Activated CD4-positive, alpha-beta memory T cell treated with anti-CD3 and anti-CD28 coated beads for 36 hours (primary cell): ENCODE measurements around the gene RAB40B. TPM values are rescaled to one million over a fixed set of nuclear protein-coding genes. Genes with fewer than 3 reads are reported as not detected.

Source experiments
- CTCF ChIA-PET: fragments of 350-600 bp; sonication (Branson Sonifier 250); formaldehyde crosslinking; loops from one replicate; lab custom pipeline; 2021; ENCODE audit warnings: antibody characterized with exemption, inconsistent platforms; lab: Charles Lee
- POLR2A ChIA-PET: fragments of 350-600 bp; sonication (Branson Sonifier 250); formaldehyde crosslinking; loops from one replicate; lab custom pipeline; 2021; ENCODE audit warnings: antibody characterized with exemption; lab: Charles Lee
- DNase-seq: peaks from one replicate; pipeline ENCODE4 v3.0.0-alpha.2; 2020
- H3K27ac Mint-ChIP-seq: one replicate; pipeline ENCODE4 v1.8.0; 2021; ENCODE audit warnings: mixed read lengths
- H3K27me3 Mint-ChIP-seq: one replicate; pipeline ENCODE4 v1.8.0; 2021; ENCODE audit warnings: mixed read lengths
- H3K36me3 Mint-ChIP-seq: one replicate; pipeline ENCODE4 v1.8.0; 2021; ENCODE audit warnings: mixed read lengths
- H3K4me1 Mint-ChIP-seq: one replicate; pipeline ENCODE4 v1.8.0; 2021; ENCODE audit warnings: low read depth, mixed read lengths
- H3K4me3 Mint-ChIP-seq: one replicate; pipeline ENCODE4 v1.8.0; 2021; ENCODE audit warnings: mild to moderate bottlenecking, mixed read lengths
- H3K9me3 Mint-ChIP-seq: one replicate; pipeline ENCODE4 v1.8.0; 2021; ENCODE audit warnings: mixed read lengths
- intact Hi-C: fragments of 100-400 bp; cut with micrococcal nuclease; formaldehyde crosslinking; loops from one replicate; pipeline ENCODE4 v1.15.1; 2023
- total RNA-seq, 2 experiments: library from RNA; stranded (reverse); gene quantifications; one replicate each; pipeline ENCODE4 v1.2.3, GENCODE V29; 2021

RAB40B gene
- total RNA-seq, 2 experiments from 2014 or later, result 1.4 to 1.9 TPM

DNA sequence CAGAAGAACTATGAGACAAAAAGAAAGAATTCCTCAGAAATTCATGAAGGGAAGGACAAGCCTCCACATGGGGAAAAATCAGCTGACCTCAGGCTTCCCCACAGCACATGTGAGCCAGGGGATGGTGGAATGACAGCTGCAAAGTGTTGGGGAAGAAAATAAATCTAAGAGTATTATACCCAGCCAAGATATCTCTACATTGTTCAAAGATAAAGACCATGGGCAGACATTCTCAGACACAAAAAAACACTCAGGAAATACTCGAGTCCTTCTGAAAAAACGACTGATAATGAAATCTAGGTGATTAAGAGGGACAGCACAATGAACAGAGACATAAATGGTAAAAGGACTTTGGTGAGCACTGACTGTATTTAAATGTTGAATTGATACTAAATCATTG is 3.9 kb downstream of the RAB40B start:
- Mint-ChIP-seq H3K36me3 (peaks cover 9% of the 10 kb centered on the region), H3K27ac (no peak overlapping the region), H3K9me3 (peaks cover 14% of the 10 kb centered on the region), H3K4me3 (no peak overlapping the region), H3K4me1 (peaks cover 12% of the 10 kb centered on the region), H3K27me3 (no peaks in the 10 kb centered on the region)
- POLR2A ChIA-PET, result no interaction called here
- intact Hi-C loops, result loop anchor here (5.0 kb wide), 1 partner anchor 47 kb away; the partner anchor contains the start of gene WDR45B
- no peak for DNase-seq
- CTCF ChIA-PET, result no interaction called here

- Mint-ChIP-seq H3K4me3 (no peak overlapping the region), H3K27ac (no peak overlapping the region), H3K4me1 (peaks cover 10% of the 10 kb centered on the region), H3K27me3 (no peaks in the 10 kb centered on the region), H3K36me3 (peaks cover 9% of the 10 kb centered on the region), H3K9me3 (peaks cover 14% of the 10 kb centered on the region)
- no peak for DNase-seq
- ChIA-PET POLR2A (interaction anchor here (0.7 kb wide), 1 partner anchor 34 kb away, joined by 3 read pairs; no protein-coding TSS in a partner anchor), CTCF (no interaction called here)
- intact Hi-C loops, result no loop called here
These were observed 5.2 kb downstream of the RAB40B start for GRCh38 chr17:82693168-82693867.

DNA sequence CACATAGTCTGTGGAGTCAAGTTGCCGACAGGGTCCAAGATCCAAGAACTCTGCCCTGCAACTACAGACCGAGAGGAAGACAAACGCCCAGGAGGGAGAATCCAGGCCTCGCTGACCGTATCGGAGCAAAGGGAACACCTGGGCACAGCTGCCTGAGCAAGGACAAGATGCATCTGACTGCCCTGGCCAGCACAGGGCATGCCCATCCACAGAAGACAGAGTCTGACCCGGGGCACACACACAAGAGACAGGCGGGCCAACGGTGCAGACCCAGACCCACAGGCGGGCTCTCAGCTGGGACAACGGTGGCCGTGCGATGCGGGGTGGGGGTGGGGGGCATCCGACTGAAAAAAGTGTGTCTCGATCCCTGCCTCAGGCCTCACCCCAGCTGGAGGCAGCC is 6.2 kb downstream of the RAB40B start:
- H3K4me1 Mint-ChIP-seq, result peaks cover 8% of the 10 kb centered on the region
- no peaks in the 10 kb centered on the region for H3K27me3 Mint-ChIP-seq
- DNase-seq, result no peak
- POLR2A ChIA-PET, result interaction anchor here (0.7 kb wide), 1 partner anchor 33 kb away, joined by 3 read pairs; no protein-coding TSS in a partner anchor
- H3K4me3 Mint-ChIP-seq, result no peak overlapping the region
- peaks cover 9% of the 10 kb centered on the region for H3K36me3 Mint-ChIP-seq
- H3K27ac Mint-ChIP-seq, result no peak overlapping the region
- intact Hi-C loops, result no loop called here
- peaks cover 14% of the 10 kb centered on the region for H3K9me3 Mint-ChIP-seq
- CTCF ChIA-PET, result no interaction called here

DNA sequence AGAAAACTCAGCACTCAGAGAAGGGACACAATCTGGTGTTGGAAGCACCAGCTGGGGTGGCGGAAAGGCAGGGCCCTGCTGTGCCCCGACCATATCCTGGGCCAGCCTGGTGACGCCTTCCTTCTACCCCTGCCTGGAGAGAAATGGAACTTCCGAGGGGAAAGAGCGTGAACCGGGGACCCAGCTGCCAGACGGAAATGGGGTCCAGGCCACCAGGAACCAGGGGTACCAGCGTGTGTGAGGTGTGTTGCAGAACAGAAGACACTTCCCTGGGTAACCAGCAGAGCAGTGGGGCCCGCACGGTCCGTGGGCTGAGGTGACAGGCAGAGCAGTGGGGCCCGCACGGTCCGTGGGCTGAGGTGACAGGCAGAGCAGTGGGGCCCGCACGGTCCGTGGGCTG is 6.8 kb downstream of the RAB40B start:
- no peak overlapping the region for H3K4me3 Mint-ChIP-seq
- CTCF ChIA-PET, result no interaction called here
- no peak overlapping the region for H3K27ac Mint-ChIP-seq
- H3K4me1 Mint-ChIP-seq, result peaks cover 4% of the 10 kb centered on the region
- no peaks in the 10 kb centered on the region for H3K27me3 Mint-ChIP-seq
- peaks cover 9% of the 10 kb centered on the region for H3K36me3 Mint-ChIP-seq
- POLR2A ChIA-PET, result no interaction called here
- intact Hi-C loops, result no loop called here
- peaks cover 14% of the 10 kb centered on the region for H3K9me3 Mint-ChIP-seq
- DNase-seq, result no peak

GRCh38 chr17:82690786-82691489 is 7.6 kb downstream of the RAB40B start:
- Mint-ChIP-seq H3K27ac (no peak overlapping the region), H3K9me3 (peaks cover 14% of the 10 kb centered on the region), H3K4me3 (no peak overlapping the region), H3K27me3 (no peaks in the 10 kb centered on the region), H3K4me1 (peaks cover 4% of the 10 kb centered on the region), H3K36me3 (peaks cover 9% of the 10 kb centered on the region)
- ChIA-PET POLR2A (no interaction called here), CTCF (interaction anchor here (0.6 kb wide), 1 partner anchor 23 kb away, joined by 3 read pairs; no protein-coding TSS in a partner anchor)
- intact Hi-C loops, result no loop called here
- no peak for DNase-seq

- no peak for DNase-seq
- Mint-ChIP-seq H3K4me1 (peaks cover 4% of the 10 kb centered on the region), H3K9me3 (peaks cover 4% of the 10 kb centered on the region), H3K27ac (no peak overlapping the region), H3K27me3 (no peaks in the 10 kb centered on the region), H3K36me3 (peaks cover 3% of the 10 kb centered on the region), H3K4me3 (no peak overlapping the region)
- ChIA-PET CTCF (interaction anchor here (1.1 kb wide), 1 partner anchor 20 kb away, joined by 3 read pairs; no protein-coding TSS in a partner anchor), POLR2A (no interaction called here)
- intact Hi-C loops, result no loop called here
These were observed 9.4 kb downstream of the RAB40B start for GRCh38 chr17:82689077-82689476.

DNA sequence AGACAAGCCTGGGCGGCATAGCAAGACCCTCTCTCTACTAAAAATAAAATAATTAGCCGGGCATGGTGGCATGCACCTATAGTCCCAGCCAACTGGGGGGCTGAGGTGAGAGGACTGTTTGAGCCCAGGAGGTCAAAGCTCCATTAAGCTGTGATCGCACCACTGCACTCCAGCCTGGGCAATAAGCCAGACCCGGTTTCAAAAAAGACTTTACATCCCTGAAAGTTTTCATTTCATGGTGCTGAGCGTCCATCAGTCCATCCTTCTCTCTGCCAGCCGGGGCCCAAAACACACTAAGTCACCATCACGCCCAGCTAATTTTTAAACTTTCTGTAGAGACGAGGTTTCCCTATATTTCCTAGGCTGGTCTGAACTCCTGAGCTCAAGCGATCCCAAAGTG is 10.6 kb downstream of the RAB40B start:
- Mint-ChIP-seq H3K4me1 (peaks cover 4% of the 10 kb centered on the region), H3K27ac (no peak overlapping the region), H3K4me3 (no peak overlapping the region), H3K9me3 (no peaks in the 10 kb centered on the region), H3K27me3 (no peaks in the 10 kb centered on the region), H3K36me3 (no peaks in the 10 kb centered on the region)
- DNase-seq, result no peak
- POLR2A ChIA-PET, result no interaction called here
- CTCF ChIA-PET, result no interaction called here
- intact Hi-C loops, result no loop called here

GRCh38 chr17:82687375-82687861 is 11.1 kb downstream of the RAB40B start:
- CTCF ChIA-PET, result no interaction called here
- POLR2A ChIA-PET, result no interaction called here
- Mint-ChIP-seq H3K27ac (no peak overlapping the region), H3K4me1 (peaks cover 4% of the 10 kb centered on the region), H3K27me3 (no peaks in the 10 kb centered on the region), H3K9me3 (no peaks in the 10 kb centered on the region), H3K4me3 (no peak overlapping the region), H3K36me3 (no peaks in the 10 kb centered on the region)
- DNase-seq, result no peak
- intact Hi-C loops, result no loop called here

DNA sequence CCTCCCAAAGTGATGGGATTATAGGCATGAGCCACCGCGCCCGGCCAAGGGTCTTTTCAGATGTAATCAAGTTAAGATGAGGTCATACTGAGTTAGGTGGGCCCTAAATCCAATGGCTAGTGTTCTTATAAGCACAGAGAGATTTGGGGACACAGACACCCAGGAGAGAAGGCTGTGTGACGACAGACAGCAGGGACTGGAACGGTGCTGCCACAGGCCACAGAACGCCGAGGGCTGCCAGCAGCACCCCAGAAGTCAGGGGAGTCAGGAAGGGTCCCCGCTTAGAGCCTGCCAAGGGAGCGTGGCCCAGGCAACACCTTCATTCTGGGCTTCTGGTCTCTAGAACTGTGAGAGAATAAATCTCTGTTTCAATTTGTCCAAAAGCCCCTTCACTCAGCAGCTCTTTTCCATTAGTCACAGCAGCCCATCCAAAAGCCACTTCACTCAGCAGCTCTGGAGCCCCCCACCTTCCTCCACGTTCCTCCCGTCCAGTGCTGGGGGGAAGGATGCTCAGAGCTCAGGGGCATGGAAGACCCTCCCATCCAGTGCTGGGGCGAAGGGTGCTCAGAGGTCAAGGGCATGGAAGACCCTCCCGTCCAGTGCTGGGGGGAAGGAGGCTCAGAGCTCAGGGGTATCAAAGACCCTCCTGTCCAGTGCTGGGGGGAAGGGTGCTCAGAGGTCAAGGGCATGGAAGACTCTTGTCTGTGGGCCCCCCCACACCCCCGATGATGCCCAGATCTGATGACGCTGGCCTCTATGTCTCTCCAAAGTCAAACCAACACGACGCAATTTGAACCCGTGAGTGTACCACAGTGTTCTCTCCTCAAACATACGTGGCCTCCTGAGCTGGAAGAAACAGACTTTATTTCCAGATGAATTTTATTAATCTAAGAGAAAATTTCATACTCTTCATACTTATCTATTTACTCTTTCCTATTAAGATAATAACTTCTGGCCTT is 11.9 kb downstream of the RAB40B start:
- Mint-ChIP-seq H3K9me3 (peaks cover 8% of the 10 kb centered on the region), H3K4me3 (no peak overlapping the region), H3K27me3 (no peaks in the 10 kb centered on the region), H3K4me1 (peaks cover 3% of the 10 kb centered on the region), H3K27ac (no peak overlapping the region), H3K36me3 (peaks cover 6% of the 10 kb centered on the region)
- DNase-seq, result no peak
- ChIA-PET POLR2A (no interaction called here), CTCF (interaction anchor here (1.0 kb wide), 1 partner anchor 11 kb away, joined by 4 read pairs; no protein-coding TSS in a partner anchor)
- intact Hi-C loops, result no loop called here

DNA sequence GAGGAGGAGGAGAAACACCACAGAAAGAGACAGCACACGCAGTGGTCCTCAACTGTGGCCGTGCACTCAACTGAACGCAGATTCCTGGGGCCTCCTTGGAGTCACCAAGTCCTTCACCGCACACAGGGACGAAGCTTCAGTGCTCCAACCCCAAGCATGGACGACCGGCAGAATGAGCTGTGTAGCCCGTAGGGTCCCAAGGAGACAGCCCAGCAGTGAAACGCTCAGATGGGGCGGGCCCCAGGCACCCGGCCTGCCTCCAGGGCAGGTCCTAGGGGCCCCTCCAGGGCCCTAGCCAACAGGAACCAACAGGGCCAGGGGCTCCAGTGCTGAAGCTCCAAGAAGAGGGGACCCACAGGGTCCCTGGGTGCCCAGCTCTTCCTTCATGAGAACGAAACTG is 13.2 kb downstream of the RAB40B start:
- no peak overlapping the region for H3K4me3 Mint-ChIP-seq
- peaks cover 7% of the 10 kb centered on the region for H3K36me3 Mint-ChIP-seq
- DNase-seq, result no peak
- no peaks in the 10 kb centered on the region for H3K27me3 Mint-ChIP-seq
- ChIA-PET POLR2A (no interaction called here), CTCF (no interaction called here)
- peaks cover 10% of the 10 kb centered on the region for H3K9me3 Mint-ChIP-seq
- H3K27ac Mint-ChIP-seq, result no peak overlapping the region
- intact Hi-C loops, result no loop called here
- no peaks in the 10 kb centered on the region for H3K4me1 Mint-ChIP-seq

DNA sequence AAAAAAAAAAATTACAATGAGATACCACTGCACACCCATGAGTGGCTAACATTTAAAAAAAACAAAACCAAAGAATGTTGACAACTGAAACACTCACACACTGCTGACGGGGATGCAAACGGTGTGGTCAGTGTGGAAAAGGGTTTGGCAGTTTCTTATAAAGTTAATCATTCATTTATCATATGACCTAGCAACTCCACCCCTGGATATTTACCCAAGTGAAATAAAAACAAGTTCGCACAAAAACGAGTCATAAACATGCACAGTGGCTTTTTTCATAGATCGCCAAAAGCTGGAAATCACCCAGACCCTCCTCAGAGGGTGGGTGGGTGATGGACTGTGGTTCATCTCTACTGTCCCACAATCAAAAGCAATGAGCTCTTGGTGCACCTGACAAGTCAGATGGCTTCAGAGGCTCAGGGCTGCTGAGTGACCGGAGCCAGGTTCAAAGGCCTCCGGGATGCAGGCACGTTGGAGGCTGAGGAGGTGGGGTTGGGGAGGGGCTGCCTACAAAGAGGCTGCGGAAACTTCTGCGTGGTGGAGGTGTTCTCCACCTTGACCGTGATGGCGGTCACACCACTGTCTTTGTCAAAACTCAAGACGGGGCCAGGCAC is 14.2 kb downstream of the RAB40B start:
- H3K36me3 Mint-ChIP-seq, result peaks cover 7% of the 10 kb centered on the region
- H3K4me1 Mint-ChIP-seq, result no peaks in the 10 kb centered on the region
- H3K9me3 Mint-ChIP-seq, result peaks cover 10% of the 10 kb centered on the region
- H3K27ac Mint-ChIP-seq, result no peak overlapping the region
- no peak for DNase-seq
- intact Hi-C loops, result no loop called here
- POLR2A ChIA-PET, result no interaction called here
- CTCF ChIA-PET, result no interaction called here
- H3K27me3 Mint-ChIP-seq, result no peaks in the 10 kb centered on the region
- H3K4me3 Mint-ChIP-seq, result no peak overlapping the region
